Stimulated activated CD8-positive, alpha-beta memory T cell treated with anti-CD3 and anti-CD28 coated beads, Interleukin-7, amount 100 ng/mL, for 1 hour (primary cell): ENCODE measurements around the gene MPIG6B.

Source experiments
- DNase-seq, 2 donors: peaks; one replicate each; pipeline ENCODE4 v3.0.0-alpha.2; 2020; ENCODE audit warnings: low read depth in 2 of 2

The MPIG6B gene

DNA sequence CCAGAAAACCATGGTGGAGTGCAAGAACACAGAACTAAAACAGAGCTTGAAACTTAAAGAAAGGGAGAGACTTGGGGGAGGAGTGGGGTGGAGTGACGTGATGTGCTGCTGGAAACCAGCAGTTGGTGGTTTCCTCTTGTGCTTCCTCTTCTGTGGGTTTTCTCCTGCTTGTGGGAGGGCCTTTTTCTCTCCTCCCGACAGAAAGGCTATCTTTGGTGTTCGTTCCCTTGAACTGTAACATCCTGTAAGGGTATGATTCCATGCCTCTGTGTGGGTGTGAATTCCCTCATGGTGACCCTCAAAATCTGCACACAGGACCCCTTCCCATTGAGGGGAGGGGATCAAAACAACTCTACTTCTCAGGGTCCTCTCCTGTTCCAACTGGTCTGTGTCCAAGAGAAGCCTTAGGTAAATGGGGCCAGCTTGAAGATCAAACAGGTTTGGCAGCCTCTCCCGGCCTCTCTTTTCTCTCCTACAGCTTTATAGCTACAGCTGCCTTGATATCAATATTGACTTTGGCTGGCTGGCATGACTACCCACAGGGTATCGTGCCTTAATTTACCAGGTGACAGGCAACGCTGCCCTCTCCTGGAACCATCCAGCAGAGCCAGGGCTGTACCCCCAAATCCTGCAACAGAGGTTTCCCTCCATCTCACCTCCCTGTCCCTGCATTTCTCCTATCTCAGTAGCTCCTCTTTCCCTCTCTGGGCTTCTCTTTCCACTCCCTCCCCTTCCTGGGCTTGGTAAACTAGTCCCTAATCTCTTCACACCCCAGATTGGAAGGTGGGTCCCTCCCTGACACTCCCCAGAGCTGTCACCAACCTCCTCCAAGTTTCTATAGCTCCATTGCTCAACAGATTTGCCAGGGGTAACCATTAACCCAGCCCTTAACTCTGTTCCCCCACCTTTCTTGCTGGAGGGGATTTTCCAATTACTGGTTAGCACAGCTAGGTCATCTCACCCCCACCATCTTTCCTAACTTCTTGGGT lies 15.1 kb downstream of the MPIG6B start:
- peak; percentile 39 to 45 for DNase-seq

GRCh38 chr6:31739639-31740396 lies 16.6 kb downstream of the MPIG6B start, which contains the start of gene MSH5:
TSS of gene MSH5 (plus strand) at chr6:31740005. CDS start at chr6:31740467, 462 bp downstream.
- peak; percentile 89 to 90 for DNase-seq

DNA sequence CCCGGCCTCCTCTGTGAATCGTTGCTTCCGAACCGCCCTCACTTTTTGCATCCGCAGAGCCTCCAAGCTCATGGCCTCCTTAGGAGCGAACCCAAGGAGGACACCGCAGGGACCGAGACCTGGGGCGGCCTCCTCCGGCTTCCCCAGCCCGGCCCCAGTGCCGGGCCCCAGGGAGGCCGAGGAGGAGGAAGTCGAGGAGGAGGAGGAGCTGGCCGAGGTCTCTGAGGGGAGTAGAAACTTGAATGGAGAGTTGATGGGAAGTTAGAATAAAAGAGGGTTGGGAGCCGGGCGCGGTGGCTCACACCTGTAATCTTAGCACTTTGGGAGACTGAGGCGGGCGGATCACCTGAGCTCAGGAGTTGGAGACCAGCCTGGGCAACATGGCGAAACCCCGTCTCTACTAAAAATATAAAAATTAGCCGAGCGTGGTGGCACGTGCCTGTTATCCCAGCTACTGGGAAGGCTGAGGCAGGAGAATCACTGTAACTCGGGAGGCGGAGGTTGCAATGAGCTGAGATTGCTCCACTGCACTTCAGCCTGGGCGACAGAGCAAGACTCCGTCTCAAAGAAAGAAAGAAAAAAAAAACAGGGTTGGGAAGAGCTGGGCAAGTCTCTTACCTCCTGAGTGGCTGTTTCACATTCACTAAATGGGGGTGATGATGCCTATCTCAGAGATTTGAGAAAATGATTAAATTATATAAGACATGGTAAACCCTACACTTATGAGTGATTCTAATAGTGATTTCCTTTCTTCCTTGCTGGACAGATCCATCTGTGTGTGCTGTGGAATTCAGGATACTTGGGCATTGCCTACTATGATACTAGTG lies 17.4 kb downstream of the MPIG6B start:
- DNase-seq: no peak

DNA sequence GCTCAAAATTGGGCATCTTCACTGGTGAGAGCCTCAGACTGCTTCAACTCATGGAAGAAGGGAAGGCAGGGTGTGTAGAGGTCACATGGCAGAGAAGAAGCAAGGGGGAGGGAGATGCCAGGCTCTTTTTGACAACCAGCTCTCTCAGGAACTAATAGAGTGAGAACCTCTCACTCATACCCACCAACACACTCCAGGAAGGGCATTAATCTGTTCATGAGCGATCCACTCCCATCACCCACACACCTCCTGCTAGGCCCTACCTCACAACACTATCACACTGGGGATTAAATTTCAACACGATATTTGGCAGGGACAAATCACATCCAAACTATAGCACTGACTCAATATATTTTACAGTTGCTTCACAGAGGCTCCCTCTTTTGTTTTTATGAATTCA lies 18.6 kb downstream of the MPIG6B start:
- DNase-seq: no peak

DNA sequence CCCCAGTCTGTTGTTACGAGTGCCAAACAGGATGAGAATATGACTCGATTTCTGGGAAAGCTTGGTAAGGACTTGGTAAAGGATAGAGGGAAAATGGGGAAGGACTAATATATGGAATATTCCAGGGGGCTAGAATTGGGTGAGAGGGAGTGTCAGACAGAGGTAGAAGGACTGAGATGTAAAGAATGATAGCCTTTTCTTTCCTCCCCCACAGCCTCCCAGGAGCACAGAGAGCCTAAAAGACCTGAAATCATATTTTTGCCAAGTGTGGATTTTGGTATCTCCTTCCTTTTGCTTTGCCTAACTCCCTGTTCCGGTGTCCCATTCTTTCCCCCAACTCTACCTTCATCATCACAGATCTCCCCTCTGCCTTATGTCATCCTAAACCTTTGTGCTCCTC lies 19.7 kb downstream of the MPIG6B start:
- no peak for DNase-seq

GRCh38 chr6:31744422-31744821 lies 21.2 kb downstream of the MPIG6B start:
- no peak for DNase-seq

- no peak for DNase-seq
Measured at GRCh38 chr6:31749301-31750036, 26.3 kb downstream of the MPIG6B start.

GRCh38 chr6:31750411-31751022 lies 27.3 kb downstream of the MPIG6B start:
- DNase-seq: no peak

DNA sequence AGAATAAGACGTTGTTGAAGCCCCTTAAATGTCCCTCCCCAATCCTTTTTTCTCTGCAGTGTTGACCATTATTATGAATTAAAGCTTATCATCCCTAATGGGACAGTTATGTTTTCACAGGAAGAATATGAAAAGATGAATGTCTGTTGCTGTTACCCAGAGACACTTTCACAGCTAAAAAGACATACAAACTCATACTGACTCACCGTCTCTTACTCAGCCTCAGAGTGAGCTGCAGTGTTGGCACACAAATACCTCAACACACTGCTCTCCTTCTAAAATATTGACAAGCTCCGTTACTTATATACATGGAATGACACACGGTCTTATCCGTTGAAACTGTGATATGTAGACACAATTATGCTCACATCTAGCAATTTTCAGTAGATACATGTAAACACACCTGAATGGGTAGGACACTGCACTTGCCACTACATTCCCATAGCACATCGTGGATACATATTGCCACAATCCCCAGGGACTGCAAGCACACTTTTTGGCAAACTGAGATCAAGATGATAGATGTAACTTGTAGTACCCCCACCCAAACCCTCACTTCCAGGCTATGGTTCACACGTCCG lies 29.7 kb downstream of the MPIG6B start:
- no peak for DNase-seq

GRCh38 chr6:31758281-31758680 lies 35.1 kb downstream of the MPIG6B start:
- no peak for DNase-seq

DNA sequence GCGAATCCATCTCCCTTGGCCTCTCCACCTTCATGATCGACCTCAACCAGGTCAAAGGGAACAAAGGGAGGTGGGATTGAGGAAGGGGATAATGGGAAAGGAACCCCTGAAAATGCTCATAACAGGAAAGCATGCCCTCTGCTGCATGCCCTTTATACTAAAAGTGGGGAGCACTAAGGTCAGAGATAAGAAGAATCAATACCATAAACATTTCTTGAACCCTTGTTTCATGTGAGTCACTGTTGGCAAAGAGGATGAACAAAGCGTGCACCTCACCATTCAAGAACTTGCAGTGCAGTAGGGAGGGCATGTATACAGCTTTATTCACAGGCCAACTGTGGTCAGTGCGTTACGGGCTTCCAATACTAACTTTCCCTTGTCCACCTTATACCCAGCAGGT lies 37.6 kb downstream of the MPIG6B start:
- DNase-seq: no peak

DNA sequence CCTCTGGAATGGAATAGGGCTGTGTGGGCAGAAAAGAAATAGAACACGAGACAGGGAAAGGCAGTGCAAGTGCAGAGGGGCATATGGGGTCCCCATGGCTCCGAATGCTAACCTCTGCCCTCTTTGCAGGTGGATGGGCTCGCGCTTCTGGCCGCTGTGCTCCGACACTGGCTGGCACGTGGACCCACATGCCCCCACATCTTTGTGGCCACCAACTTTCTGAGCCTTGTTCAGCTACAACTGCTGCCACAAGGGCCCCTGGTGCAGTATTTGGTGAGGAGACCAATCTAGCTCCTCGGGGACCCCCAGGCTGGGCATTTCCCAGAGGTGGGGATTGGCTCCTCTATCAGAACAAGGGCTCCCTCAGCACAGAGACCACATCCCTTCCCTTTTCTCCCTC lies 38.2 kb downstream of the MPIG6B start:
- DNase-seq: no peak

DNA sequence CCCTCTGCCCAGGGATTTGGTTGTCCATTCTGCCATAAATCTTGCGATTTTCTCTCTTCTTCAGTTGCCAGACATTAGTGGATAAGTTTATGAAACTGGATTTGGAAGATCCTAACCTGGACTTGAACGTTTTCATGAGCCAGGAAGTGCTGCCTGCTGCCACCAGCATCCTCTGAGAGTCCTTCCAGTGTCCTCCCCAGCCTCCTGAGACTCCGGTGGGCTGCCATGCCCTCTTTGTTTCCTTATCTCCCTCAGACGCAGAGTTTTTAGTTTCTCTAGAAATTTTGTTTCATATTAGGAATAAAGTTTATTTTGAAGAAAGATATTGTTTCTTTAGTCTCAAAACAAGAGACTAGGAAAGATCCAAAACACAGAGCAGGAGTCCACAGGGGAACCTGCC lies 39.2 kb downstream of the MPIG6B start, which contains the start of gene SAPCD1:
Gene SAPCD1 (plus strand): TSS at position 301 of the 400 bp plus-strand sequence. CDS start 399 bp downstream, outside the sequence.
- DNase-seq: no peak

- DNase-seq: no peak
Measured at GRCh38 chr6:31762878-31763618, 39.9 kb downstream of the MPIG6B start.

GRCh38 chr6:31763619-31763940 lies 40.4 kb downstream of the MPIG6B start:
- no peak for DNase-seq

GRCh38 chr6:31764198-31764597 lies 41.0 kb downstream of the MPIG6B start:
- no peak for DNase-seq

DNA sequence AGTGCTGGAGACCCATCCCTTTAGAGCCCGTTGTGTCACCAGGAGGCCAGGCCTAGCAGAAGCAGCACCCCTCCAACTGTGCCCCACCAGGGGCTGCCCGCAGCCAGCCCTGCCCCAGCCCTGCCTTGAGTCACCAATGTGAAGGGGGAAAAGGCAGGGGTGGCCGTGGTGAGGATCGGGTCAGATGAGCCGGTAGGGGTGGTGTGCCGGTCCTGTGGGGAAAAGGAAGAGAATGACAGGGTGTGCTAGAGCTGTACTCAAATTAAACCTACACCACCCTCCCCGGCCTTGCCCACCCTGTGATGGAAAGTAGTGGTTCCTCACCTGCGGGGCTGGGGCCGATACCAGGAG lies 42.4 kb downstream of the MPIG6B start:
- DNase-seq: no peak

DNA sequence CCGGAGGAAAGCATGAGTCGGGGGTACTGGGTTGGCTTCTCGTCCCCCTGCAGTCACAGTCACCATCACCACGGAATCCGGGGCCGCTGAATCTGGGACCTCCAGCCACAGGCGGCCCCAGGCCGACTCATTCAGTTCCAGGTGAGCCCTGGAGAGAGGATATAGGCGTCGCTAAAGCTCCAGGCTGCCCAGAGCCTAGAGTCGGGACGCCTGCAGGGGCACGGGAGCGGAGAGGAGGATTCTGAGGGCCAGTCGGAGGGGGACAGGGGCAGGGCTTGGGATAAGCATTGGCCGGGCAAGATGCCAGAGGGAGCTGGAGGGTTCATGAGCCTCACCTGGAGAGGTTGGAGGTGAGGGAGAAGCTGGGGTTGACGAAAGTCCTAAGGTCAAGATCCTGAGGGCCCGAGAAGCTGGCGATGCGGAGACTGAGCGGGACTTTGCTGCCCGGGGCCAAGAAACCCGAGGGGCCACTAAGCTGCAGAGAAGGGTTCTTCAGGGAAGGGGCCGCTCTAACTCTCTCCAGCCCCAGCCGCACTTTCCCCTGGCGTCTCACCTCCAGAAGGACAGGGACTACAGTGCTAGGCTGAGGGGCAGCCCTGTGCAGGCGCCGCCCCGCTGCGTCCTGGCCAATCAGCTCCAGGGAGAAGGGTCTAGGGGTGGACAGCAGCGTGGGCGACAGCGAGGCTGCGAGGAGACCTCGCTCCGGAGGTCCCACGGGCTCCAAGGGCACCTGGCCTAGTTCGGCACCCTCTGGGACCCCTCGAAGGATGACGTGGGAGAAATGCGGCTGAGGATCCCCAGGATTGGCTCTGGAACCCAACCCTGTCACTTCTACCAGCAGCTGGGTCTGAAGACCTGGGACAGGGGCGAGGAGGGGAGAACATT lies 43.0 kb downstream of the MPIG6B start:
- no peak for DNase-seq
